Fibroblast of mammary gland (primary cell): ENCODE measurements around the gene CREB3L2.

Experiments
- DNase-seq: peaks from one replicate; pipeline ENCODE4 v3.0.0-alpha.2; 2010; ENCODE audit warnings: low read depth
- H3K4me3 ChIP-seq: 2 replicates; pipeline ENCODE4 v1.5.1; 2011; ENCODE audit warnings: low read depth, mild to moderate bottlenecking, low read length, moderate library complexity; ENCODE audit not compliant: control insufficient read depth
- CTCF ChIP-seq: conservative IDR thresholded peaks from 2 replicates; pipeline ENCODE4 v1.5.1; 2011; ENCODE audit warnings: low read depth, low read length, inconsistent platforms; ENCODE audit not compliant: control insufficient read depth, insufficient read depth

CREB3L2 gene

DNA sequence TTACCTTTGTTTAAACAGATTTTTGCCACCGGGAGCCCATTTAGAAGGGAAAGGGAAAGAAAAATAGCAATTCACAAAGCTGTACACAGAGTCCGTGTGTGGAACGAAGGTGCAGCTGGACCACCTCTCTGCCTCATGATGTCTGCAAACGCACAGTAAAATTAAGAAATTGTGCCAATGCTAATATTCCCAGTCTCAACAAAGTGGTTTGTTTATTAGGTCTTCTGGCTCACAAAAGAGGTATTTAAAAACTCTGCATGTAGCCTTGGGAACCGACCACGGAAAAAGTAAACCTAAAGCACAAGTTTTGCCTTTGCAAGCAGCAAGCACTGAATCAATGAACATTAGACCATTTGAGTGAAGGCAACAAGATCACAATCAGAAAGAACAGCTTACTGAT lies 57.7 kb downstream of the CREB3L2 start:
- no peak for TF ChIP-seq CTCF
- no peak overlapping the region for H3K4me3 ChIP-seq
- DNase-seq: peak; percentile 58

GRCh38 chr7:137943132-137943551 lies 58.7 kb downstream of the CREB3L2 start:
- DNase-seq: peak; percentile 97
- no peak for TF ChIP-seq CTCF
- no peak overlapping the region for H3K4me3 ChIP-seq

DNA sequence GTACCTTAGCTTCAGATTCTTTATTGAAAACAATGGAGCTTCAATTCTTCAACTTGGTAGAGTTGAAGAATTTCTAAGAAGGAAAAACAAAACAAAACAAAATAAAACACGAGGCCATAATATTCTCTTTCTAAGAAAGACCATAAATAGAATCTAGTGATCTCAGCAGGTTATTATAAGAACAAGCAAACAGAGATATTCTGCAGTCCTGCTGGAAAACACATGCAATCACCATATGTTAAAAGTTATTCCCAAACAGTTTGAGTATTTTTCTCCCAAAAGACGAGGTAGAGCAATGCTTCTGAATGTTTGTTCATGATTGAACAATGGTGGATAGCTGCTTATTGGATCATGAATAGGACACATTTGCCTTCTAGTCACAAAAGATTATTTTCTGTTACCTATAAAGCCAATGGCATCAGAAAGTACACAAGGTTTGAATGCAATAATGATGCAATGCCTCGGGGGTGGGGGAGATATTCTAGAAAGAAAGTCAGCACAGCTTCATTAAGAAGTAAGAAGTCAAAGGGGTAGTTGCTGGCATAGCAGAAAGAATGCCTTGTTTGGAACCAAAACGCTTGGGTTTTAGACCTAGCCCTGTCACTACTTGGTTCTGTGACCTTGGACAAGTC lies 59.3 kb downstream of the CREB3L2 start:
- no peak overlapping the region for H3K4me3 ChIP-seq
- no peak for DNase-seq
- TF ChIP-seq CTCF: no peak

DNA sequence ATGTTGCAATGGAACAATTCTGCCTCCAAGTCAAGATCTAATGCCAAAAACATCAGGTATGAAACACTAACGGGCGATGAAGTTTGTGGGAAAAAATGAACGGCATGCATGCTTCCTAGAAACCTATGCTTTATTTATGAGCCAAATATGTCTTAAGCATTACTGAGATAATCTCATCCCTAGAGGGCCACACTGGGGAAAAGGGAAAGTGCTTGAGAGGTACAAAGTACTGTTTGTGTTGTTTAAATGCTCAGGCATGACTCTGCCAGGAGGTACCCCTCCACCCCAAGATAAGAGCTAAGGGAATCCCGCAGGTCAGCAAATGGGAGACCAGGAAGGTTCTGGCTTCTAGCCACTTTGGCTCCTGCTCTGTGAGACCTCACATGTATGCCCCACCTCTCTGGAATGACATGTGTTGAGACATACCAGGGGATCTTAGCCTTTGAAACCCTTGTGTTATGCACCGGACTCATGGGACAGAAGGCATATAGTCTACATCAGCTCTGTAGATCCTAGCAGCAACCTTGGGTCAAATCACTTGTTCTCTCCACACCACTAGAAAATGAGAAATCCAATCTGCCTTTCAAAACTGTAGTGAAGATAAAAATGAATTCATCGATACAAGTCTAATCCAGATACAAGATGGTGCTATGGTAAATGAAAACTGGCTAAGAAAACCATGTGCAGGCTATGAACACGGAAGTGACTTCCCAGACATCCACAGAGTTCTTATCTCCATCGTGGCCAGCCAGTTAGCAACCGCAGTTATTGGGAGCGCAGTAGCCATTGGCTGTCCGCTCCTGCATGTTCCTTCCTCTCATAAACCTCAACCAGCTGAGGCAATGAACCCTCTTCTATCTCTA lies 61.0 kb downstream of the CREB3L2 start:
- DNase-seq: peak; percentile 79
- peak; percentile 3 for TF ChIP-seq CTCF
- no peak overlapping the region for H3K4me3 ChIP-seq

- no peak overlapping the region for H3K4me3 ChIP-seq
- no peak for TF ChIP-seq CTCF
- no peak for DNase-seq
Measured at GRCh38 chr7:137940218-137940617, 61.7 kb downstream of the CREB3L2 start.

DNA sequence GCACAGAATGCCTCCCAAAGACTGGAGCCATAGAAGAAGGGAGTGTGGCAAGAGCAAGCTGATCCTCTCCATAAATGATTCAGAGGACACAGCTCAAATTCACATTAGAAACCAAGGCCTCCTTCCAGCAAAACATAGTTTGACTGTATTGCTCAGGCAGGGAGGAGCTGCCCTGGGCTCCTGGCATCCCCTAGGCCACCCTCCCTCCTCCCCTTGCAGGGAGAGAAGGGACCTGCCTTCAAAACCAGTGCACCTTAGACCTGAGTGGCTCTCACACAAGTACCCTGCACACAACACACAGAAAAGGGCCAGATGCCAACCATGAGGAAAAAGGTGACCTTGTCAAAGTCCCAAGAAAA lies 64.7 kb downstream of the CREB3L2 start:
- TF ChIP-seq CTCF: no peak
- H3K4me3 ChIP-seq: no peak overlapping the region
- DNase-seq: peak; percentile 81
